DOHH2 (cell line): ENCODE data around the gene BCKDHA.

ENCODE experiments used
- EZH2phosphoT487 ChIP-seq: fragments of 200-600 bp; sonication (generic); IDR thresholded peaks from 2 replicates; pipeline ENCODE4 v1.6.1; 2017; ENCODE audit warnings: borderline replicate concordance, mild to moderate bottlenecking, antibody characterized with exemption, low read length, moderate library complexity, mixed read lengths
- TF ChIP-seq, protein P1 (sequence below): fragments of 200-600 bp; sonication (generic); IDR thresholded peaks from one replicate; pipeline ENCODE4 v1.5.1; 2014; ENCODE audit warnings: antibody characterized with exemption, mild to moderate bottlenecking, low read depth, low read length; ENCODE audit not compliant: poor library complexity, severe bottlenecking

DNA sequence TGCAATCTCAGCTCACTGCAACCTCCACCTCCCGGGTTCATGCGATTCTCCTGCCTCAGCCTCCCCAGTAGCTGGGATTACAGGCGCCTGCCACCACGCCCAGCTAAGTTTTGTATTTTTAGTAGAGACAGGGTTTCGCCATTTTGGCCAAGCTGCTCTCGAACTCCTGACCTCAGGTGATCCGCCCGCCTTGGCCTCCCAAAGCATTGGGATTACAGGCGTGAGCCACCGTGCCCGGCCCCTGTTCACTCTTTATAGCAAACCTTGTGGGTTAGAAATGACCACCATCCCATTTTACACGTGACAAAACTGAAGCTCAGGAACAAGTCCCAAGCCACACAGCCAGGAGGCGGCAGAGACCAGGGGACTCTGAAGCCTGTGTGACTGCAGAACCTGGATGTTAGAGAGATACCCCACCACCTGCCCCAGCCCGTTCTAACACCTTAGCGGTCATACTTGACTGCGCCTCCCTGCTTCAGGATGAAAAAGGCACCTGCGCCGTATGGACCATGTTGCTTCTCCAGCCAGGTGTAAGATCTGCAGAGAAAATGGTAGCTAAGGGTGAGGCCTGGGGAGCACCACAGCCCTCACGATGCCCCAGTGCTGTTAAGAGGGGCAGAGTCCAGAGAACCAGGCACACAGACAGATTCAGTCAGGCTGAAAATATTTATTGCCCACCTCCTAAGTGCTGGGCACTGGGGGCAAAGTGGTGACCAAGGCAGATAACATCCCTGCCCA lies 38.5 kb downstream of the BCKDHA start:
- TF ChIP-seq, protein P1, sequence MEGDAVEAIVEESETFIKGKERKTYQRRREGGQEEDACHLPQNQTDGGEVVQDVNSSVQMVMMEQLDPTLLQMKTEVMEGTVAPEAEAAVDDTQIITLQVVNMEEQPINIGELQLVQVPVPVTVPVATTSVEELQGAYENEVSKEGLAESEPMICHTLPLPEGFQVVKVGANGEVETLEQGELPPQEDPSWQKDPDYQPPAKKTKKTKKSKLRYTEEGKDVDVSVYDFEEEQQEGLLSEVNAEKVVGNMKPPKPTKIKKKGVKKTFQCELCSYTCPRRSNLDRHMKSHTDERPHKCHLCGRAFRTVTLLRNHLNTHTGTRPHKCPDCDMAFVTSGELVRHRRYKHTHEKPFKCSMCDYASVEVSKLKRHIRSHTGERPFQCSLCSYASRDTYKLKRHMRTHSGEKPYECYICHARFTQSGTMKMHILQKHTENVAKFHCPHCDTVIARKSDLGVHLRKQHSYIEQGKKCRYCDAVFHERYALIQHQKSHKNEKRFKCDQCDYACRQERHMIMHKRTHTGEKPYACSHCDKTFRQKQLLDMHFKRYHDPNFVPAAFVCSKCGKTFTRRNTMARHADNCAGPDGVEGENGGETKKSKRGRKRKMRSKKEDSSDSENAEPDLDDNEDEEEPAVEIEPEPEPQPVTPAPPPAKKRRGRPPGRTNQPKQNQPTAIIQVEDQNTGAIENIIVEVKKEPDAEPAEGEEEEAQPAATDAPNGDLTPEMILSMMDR, result no peak
- no peak for TF ChIP-seq EZH2phosphoT487
